NCI-H2081 (cell line): ENCODE results near the gene DPP6.
"Not testable (repeated sequence)": the region's sequence is repeated elsewhere in the genome, so short reads cannot be mapped to it uniquely, and the experiment has no call there.

Experiments used
- DNase-seq, 2 experiments: peaks; one replicate each; lab custom pipeline; 2025; lab: John Stamatoyannopoulos, UW

DPP6 gene

DNA sequence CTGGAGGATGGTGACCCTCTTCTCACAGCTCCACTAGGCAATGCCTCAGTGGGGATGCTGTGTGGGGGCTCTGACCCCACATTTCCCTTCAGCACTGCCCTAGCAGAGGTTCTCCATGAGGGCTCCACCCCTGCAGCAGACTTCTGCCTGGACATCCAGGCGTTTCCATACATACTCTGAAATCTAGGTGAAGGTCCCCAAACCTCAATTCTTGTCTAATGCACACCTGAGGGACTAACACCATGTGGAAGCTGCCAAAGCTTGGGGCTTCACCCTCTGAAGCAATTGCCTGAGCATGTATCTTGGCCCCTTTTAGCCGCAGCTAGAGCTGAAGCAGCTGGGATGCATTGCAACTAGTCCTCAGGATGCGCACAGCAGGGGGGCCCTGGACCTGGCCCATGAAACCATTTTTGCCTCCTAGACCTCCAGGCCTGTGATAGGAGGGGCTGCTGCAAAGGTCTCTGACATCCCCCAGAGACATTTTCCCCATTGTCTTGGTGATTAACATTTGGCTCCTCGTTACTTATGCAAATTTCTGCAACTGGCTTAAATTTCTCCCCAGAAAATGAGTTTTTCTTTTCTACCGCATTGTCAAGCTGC lies 882.3 kb downstream of the DPP6 start:
- not testable (repeated sequence) for DNase-seq

DNA sequence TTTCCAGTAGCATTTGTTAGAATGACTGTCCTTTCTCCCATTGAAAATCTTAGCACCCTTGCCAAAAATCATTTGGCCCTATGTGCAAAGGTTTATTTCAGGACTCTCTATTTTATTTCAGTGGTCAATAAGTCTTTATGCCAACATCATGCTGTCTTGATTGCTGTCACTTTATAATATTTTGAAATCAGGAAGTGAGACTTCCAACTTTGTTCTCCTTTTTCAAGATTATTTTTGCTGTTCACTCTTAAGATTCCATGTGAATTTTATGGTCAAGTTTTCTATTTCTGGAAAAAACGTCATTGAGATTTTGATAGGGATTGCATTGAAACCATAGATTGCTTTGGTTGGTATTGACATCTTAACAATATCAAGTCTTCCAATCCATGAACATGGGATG lies 885.6 kb downstream of the DPP6 start:
- no peak for DNase-seq

DNA sequence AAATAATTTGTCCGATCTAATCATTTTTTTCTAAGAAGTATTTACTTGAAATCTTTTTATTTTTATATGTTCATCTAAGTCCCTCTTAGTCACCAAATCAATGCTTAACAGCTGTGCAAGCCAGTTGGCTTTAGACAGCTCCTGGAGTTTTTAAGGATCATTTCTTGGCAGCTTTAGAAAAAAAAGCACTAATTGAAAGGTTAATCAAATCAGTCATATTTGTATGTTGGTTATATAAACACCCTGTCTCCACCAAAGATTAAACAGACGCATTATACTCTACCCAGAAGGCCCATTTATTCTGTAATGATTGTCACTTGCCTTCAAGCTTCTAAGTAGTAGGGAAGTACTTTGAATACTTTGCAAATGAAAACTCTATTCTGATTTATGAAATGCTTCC lies 890.5 kb downstream of the DPP6 start:
- no peak for DNase-seq
